A673 (cell line): ENCODE results near the gene KLK2. TPM values are rescaled to one million over a fixed set of nuclear protein-coding genes. Genes with fewer than 3 reads are reported as not detected.

ENCODE experiments used
- BruUV-seq: library from RNA; stranded (reverse); fragments of 400-500 nt; replicated peaks from 2 replicates; lab custom pipeline; 2021; lab: Mats Ljungman, UMichigan
- CTCF ChIA-PET: fragments of 300-600 bp; sonication (Branson Sonifier 250); formaldehyde crosslinking; loops from one replicate; lab custom pipeline; 2022; ENCODE audit warnings: antibody characterized with exemption; lab: Charles Lee
- POLR2A ChIA-PET: fragments of 300-600 bp; sonication (Branson Sonifier 250); formaldehyde crosslinking; loops from one replicate; lab custom pipeline; 2022; ENCODE audit warnings: antibody characterized with exemption; ENCODE audit not compliant: low non-redundant PET; lab: Charles Lee
- DNase-seq: peaks from one replicate; pipeline ENCODE4 v3.0.0-alpha.2; 2015; ENCODE audit warnings: low spot score
- H3K27ac ChIP-seq: fragments of 200-600 bp; sonication (generic); 2 replicates; pipeline ENCODE4 v1.5.1; 2016; ENCODE audit warnings: mixed run types, low read depth, mild to moderate bottlenecking, mixed read lengths, antibody characterized with exemption, low read length; ENCODE audit not compliant: poor library complexity, severe bottlenecking
- H3K27me3 ChIP-seq: fragments of 200-600 bp; sonication (generic); replicated peaks from 2 replicates; pipeline ENCODE4 v1.6.1; 2017; ENCODE audit warnings: mixed run types, low read depth, mild to moderate bottlenecking, mixed read lengths, antibody characterized with exemption, low read length; ENCODE audit not compliant: insufficient read depth, poor library complexity
- H3K36me3 ChIP-seq: fragments of 200-600 bp; sonication (generic); 2 replicates; pipeline ENCODE4 v1.6.1; 2016; ENCODE audit warnings: mixed run types, mild to moderate bottlenecking, mixed read lengths, antibody characterized with exemption, low read length; ENCODE audit not compliant: insufficient read depth, poor library complexity, severe bottlenecking
- H3K4me1 ChIP-seq: fragments of 200-600 bp; sonication (generic); 2 replicates; pipeline ENCODE4 v1.6.1; 2017; ENCODE audit warnings: mixed run types, mild to moderate bottlenecking, mixed read lengths, antibody characterized with exemption, low read length; ENCODE audit not compliant: insufficient read depth, poor library complexity, severe bottlenecking
- H3K4me3 ChIP-seq: fragments of 200-600 bp; sonication (generic); 2 replicates; pipeline ENCODE4 v1.5.1; 2016; ENCODE audit warnings: low read depth, mixed run types, mild to moderate bottlenecking, mixed read lengths, low read length; ENCODE audit not compliant: poor library complexity, severe bottlenecking
- H3K9me3 ChIP-seq: fragments of 200-600 bp; sonication (generic); 2 replicates; pipeline ENCODE4 v1.6.1; 2016; ENCODE audit warnings: mixed run types, low read depth, mild to moderate bottlenecking, mixed read lengths, antibody characterized with exemption, low read length; ENCODE audit not compliant: poor library complexity, severe bottlenecking
- EZH2 ChIP-seq: fragments of 200-600 bp; sonication (generic); IDR thresholded peaks from 2 replicates; pipeline ENCODE4 v1.6.1; 2017; ENCODE audit warnings: borderline replicate concordance, low read depth, mild to moderate bottlenecking, mixed read lengths, antibody characterized with exemption, low read length; ENCODE audit not compliant: poor library complexity, severe bottlenecking
- intact Hi-C: fragments of 100-400 bp; cut with micrococcal nuclease; formaldehyde crosslinking; loops from one replicate; pipeline ENCODE4 v1.10.0; 2022; ENCODE audit not compliant: unreplicated experiment
- total RNA-seq: library from RNA; stranded (reverse); gene quantifications from 2 replicates; pipeline ENCODE4 v1.2.3, GENCODE V29; 2021
- TF ChIP-seq, protein P1 (sequence below): fragments of 300-800, 200-600 bp; sonication (generic); conservative IDR thresholded peaks from 2 replicates; pipeline ENCODE4 v1.5.1; 2017; ENCODE audit warnings: low read depth, mild to moderate bottlenecking, antibody characterized with exemption, low read length, moderate library complexity, mixed read lengths

The KLK2 gene
- total RNA-seq, 1 experiment from 2014 or later: not detected

DNA sequence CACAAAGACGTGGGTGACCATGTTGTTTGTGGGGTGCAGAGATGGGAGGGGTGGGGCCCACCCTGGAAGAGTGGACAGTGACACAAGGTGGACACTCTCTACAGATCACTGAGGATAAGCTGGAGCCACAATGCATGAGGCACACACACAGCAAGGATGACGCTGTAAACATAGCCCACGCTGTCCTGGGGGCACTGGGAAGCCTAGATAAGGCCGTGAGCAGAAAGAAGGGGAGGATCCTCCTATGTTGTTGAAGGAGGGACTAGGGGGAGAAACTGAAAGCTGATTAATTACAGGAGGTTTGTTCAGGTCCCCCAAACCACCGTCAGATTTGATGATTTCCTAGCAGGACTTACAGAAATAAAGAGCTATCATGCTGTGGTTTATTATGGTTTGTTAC lies 5.6 kb downstream of the KLK2 start:
- no peaks in the 10 kb centered on the region for H3K36me3 ChIP-seq
- H3K4me1 ChIP-seq: no peaks in the 10 kb centered on the region
- no TSS peak for BruUV-seq
- H3K27me3 ChIP-seq: peaks cover 85% of the 10 kb centered on the region
- CTCF ChIA-PET: no interaction called here
- DNase-seq: no peak
- intact Hi-C loops: no loop called here
- TF ChIP-seq, protein P1, sequence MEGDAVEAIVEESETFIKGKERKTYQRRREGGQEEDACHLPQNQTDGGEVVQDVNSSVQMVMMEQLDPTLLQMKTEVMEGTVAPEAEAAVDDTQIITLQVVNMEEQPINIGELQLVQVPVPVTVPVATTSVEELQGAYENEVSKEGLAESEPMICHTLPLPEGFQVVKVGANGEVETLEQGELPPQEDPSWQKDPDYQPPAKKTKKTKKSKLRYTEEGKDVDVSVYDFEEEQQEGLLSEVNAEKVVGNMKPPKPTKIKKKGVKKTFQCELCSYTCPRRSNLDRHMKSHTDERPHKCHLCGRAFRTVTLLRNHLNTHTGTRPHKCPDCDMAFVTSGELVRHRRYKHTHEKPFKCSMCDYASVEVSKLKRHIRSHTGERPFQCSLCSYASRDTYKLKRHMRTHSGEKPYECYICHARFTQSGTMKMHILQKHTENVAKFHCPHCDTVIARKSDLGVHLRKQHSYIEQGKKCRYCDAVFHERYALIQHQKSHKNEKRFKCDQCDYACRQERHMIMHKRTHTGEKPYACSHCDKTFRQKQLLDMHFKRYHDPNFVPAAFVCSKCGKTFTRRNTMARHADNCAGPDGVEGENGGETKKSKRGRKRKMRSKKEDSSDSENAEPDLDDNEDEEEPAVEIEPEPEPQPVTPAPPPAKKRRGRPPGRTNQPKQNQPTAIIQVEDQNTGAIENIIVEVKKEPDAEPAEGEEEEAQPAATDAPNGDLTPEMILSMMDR: no peak
- TF ChIP-seq EZH2: no peak
- POLR2A ChIA-PET: no interaction called here
- no peak overlapping the region for H3K4me3 ChIP-seq
- no peak overlapping the region for H3K27ac ChIP-seq
- no peaks in the 10 kb centered on the region for H3K9me3 ChIP-seq

DNA sequence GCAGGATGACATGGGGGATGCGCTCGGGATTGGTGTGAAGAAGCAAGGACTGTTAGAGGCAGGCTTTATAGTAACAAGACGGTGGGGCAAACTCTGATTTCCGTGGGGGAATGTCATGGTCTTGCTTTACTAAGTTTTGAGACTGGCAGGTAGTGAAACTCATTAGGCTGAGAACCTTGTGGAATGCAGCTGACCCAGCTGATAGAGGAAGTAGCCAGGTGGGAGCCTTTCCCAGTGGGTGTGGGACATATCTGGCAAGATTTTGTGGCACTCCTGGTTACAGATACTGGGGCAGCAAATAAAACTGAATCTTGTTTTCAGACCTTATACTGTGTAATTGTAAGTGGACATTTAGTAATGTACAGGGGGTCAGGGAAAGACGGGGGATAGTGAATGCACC lies 7.0 kb downstream of the KLK2 start:
- CTCF ChIA-PET: no interaction called here
- no peak for DNase-seq
- Histone ChIP-seq H3K27me3 (peaks cover 84% of the 10 kb centered on the region), H3K27ac (no peak overlapping the region), H3K4me3 (no peak overlapping the region), H3K9me3 (no peaks in the 10 kb centered on the region), H3K4me1 (no peaks in the 10 kb centered on the region), H3K36me3 (no peaks in the 10 kb centered on the region)
- no TSS peak for BruUV-seq
- TF ChIP-seq, protein P1: no peak
- no peak for TF ChIP-seq EZH2
- POLR2A ChIA-PET: no interaction called here
- intact Hi-C loops: no loop called here

DNA sequence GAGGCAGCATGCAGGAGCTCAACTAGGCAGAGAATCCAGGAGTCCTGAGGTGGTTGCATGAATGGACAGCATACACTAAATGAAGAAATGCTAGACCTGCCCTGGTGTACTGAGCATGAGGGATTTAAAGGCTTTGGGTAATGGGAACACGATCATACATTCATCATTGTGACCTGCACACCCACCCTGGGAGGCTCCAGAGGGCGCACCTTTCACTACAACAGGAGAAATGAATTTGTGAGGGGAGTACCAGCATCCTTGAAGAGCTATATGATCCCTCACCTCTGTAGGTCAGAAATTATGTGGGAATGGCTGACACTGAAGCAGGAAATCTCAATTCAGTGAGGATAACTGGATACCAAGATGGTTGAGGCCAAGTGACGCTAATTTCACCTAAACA lies 8.9 kb downstream of the KLK2 start:
- intact Hi-C loops: no loop called here
- ChIA-PET POLR2A (no interaction called here), CTCF (no interaction called here)
- no TSS peak for BruUV-seq
- Histone ChIP-seq H3K36me3 (no peaks in the 10 kb centered on the region), H3K27ac (no peak overlapping the region), H3K4me1 (no peaks in the 10 kb centered on the region), H3K9me3 (no peaks in the 10 kb centered on the region), H3K4me3 (no peak overlapping the region), H3K27me3 (peaks cover 82% of the 10 kb centered on the region)
- TF ChIP-seq, protein P1: peak; percentile 18; the same call in 1 of the 2 replicates
- TF ChIP-seq EZH2: no peak
- no peak for DNase-seq
